Measurements from ENCODE around the gene INSC.

- TF ChIP-seq CTCF (conservative IDR thresholded peaks at IDR 0.05; ENCODE audit: low read depth, low read length) (no peak), EZH2 (IDR thresholded peaks at IDR 0.05; ENCODE audit: borderline replicate concordance, low read depth, low read length, poor library complexity, severe bottlenecking) (no peak)
These were observed 29.1 kb downstream of the INSC start for GRCh38 chr11:15143855-15144254.

Data from A673 (cell line).